Right lobe of liver (tissue), 4 donors: Measurements from ENCODE around the gene DET1.

Experiments
- POLR2A ChIP-seq: fragments of 450-650 bp; IDR thresholded peaks from one replicate; pipeline ENCODE4 v1.6.1; 2017; ENCODE audit warnings: antibody characterized with exemption, mild to moderate bottlenecking
- TF ChIP-seq, protein P1 (sequence below), 4 donors: fragments of 200-600 bp in 3 of 4; fragments of 450-650 bp in 1 of 4; IDR thresholded peaks; one replicate each; pipeline versions ENCODE4 v1.5.1 to v1.8.0; 2016 to 2022; ENCODE audit warnings: antibody characterized with exemption in 4 of 4, mild to moderate bottlenecking in 2 of 4
- donor health status: DM: no; HTN: no; CAD: no.
- donor health status: DM: no; HTN: no; CAD: no.
- donor health status: DM: no; HTN: yes; CAD: no.

DNA sequence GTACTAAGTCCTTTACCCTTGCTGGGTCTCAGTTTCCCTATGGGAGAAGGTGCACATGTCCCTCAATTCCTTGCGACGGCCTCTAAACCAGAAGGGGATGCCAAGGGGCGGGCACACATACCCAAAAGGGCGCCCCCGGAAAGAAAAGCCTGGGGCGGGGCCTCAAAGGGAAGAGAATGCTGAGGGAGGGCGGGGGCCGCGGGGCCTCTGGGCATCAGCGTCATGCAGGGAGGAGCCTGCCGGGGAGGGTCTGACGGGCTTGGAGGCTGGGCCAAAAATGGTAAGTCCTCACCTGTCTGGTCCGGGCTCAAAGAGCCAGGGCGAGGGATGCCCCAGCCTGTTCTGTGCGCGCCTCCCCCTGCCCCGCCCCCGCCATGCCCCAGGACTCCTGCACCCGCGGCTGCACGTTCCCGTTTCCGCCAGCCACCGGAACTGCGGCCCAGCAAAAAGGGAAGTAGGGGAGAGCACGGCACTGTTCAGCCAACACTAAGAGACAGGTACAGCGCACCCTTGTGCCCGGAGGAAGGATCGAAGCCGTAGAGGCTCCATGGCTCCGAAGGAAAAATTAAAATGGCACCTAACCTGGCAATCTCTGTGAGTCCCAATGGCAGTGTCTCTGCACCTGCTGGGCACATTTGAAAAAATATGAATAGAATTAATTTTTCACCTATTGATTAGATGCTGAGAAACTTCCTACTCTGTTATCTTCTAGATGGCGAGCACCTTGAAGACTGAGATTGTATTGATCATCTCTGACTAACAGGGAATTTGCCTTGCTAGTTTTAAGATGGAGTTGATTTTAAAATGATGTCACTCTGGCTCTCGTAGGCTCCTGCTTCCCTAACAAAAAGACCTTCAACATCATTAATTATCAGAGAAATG, at the start of gene DET1:
- TF ChIP-seq, protein P1, sequence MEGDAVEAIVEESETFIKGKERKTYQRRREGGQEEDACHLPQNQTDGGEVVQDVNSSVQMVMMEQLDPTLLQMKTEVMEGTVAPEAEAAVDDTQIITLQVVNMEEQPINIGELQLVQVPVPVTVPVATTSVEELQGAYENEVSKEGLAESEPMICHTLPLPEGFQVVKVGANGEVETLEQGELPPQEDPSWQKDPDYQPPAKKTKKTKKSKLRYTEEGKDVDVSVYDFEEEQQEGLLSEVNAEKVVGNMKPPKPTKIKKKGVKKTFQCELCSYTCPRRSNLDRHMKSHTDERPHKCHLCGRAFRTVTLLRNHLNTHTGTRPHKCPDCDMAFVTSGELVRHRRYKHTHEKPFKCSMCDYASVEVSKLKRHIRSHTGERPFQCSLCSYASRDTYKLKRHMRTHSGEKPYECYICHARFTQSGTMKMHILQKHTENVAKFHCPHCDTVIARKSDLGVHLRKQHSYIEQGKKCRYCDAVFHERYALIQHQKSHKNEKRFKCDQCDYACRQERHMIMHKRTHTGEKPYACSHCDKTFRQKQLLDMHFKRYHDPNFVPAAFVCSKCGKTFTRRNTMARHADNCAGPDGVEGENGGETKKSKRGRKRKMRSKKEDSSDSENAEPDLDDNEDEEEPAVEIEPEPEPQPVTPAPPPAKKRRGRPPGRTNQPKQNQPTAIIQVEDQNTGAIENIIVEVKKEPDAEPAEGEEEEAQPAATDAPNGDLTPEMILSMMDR (IDR thresholded peaks at IDR 0.05): peak; percentile 62 to 85 (median 78)
- no peak for TF ChIP-seq POLR2A
